HUDEP-2 (cell line): Measurements from ENCODE around the gene ADAMTS19.
A peak's percentile ranks its signal among the peaks of the same experiment; 100 is the strongest.

Experiments used
- DNase-seq, 76 experiments: peaks; one replicate each; lab custom pipeline; 2025; ENCODE audit not compliant: unreplicated experiment in 76 of 76; lab: John Stamatoyannopoulos, UW

ADAMTS19 gene

DNA sequence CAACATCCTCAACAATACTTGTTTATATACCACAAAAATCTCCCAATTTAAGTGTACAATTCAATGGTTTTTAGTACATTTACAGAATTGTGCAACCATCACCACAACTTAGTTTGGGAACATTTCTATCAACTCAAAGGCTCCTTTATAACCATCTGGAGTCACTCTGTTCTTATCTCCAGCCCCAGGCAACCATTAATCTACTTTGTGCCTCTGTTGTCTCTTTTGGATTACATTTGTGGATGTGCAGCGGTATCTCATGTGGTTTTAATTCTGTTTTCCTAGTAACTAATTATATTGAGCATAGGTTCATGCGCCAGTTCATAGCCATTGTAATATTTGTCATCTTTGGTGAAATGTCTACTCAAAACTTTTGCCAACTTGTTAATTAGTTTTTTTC lies 14.4 kb downstream of the ADAMTS19 start:
- DNase-seq, result peak in 41 of 76 experiments; percentile 0 to 77 (median 25)

DNA sequence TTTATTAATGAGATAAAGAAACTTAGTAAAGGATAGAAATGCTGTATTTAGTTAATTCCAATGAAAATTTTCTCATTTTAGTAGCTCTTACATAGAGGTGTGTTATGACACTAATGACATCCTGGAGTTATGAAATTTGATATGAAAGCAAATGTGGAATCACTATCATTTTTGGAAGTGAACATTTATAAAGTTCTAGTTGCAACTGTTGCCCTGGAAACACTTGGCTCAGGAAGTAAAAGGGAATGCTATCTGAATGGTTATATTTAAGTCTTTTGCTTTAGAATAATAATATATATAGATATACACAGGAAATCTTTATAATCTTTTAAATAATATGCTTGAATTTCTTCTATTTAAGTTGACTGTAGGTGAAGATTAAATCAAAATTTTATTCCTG lies 16.7 kb downstream of the ADAMTS19 start:
- no peak for DNase-seq

DNA sequence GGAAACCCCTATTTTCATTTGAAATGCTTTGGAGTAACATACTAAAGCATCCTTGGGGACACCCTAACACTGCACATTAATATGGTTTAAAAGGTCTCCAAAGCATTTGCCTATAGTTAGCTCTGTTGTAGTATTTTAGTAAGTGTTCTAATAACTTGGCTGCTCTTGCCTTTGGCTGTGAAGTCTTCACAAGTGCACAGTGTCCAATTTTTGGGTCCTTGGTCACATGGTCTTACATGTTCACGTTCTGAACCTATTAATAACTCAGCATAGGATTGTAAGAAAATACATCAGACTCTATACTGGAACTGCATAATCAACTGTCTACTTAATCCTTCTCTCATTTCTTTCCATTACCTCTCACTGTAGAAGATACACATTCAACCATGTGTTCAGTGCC lies 17.4 kb downstream of the ADAMTS19 start:
- DNase-seq, result no peak

DNA sequence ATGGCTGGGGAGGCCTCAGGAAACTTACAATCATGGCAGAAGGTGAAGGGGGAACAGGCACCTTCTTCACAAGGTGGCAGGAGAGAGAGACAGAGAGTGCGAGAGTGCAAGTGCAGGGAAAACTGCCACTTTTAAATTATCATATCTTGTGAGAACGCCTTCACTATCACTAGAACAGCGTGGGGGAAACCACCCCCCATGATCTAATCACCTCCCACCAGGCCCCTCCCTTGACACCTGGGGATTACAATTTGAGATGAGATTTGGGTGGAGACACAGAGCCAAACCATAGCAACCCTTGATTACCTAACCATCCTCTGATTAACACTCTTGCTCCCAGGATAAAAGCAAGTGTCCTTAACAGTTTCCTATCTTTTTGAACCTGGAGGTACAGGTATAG lies 21.1 kb downstream of the ADAMTS19 start:
- no peak for DNase-seq

DNA sequence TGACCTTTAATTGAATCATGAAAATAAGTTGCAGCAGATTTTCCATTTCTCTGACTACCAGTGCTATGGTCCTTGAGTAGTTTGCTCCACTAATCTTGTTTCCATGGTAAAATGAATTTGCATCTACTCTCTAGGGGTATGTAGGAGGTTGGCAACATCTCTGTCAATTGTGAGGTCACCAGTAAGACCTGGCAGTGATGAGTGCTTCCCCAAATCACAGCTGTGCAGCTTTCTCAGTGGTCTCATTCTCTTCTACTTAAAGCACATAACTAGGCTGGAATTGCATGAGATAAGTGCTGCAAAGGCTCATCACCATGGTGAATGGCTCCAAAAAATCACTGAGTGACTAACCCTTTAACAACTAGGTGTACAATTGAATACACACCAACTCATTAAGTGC lies 36.3 kb downstream of the ADAMTS19 start:
- no peak for DNase-seq

DNA sequence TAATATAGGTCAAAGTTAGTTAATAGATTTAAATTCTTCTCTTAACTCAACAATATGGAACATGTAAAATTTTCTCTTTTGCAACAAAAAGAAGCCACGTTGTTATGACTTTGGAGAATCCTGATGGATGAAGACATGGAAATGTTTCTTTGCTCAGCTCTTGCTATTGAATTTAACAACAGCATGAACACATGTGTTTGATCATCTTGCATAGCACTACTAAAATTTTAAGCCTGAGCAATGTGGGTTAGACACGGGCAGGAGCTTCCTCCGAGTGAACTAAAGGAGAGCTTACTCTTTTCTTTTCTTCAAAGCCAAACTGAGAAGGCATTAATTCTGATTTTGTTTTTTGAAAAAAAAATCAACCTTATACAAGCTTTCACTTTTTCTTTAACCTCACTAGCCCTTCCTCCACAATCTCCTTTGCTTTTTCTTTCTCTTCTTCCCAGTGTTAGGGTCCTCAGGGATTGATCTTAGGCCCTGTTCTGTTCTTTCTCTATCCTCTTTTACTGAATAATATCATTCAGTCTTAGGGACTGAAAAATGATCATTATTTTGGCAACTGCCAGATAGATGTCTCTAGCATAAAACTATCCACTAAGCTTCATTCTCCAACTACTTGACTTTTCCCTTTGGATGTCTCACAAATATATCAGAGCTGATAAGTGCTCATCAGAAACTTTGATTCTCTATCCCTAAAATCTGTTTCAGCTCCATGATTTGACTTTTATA lies 36.9 kb downstream of the ADAMTS19 start:
- DNase-seq, result no peak

DNA sequence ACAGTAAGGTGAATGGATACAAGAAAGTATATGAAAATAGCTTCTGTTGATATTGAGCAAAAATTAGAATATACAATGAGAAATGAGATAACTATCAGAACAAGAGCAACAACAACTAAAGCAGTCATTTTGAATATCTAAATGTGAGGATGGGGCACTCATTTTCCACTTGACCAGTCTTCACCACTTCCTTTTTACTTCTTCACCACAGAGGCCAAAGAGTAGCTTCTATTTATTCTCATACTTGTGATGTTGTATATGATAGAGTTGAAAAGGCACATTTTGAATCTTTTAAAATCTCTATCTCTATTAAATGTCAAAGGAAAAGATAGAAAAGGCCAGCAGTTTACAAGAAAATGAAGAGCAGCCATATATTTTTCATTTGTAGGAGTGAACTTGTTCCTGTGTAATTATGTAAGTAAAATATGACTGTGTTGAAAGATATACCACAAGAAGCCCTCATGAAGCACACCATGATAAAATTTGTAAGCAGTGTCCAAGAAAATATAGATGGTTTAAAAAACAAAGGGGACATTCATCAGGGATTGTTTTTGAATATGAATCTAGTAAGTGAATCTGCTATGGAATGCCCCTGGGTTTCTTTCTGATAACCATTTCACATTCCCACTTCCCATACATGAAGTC lies 39.2 kb downstream of the ADAMTS19 start:
- no peak for DNase-seq

DNA sequence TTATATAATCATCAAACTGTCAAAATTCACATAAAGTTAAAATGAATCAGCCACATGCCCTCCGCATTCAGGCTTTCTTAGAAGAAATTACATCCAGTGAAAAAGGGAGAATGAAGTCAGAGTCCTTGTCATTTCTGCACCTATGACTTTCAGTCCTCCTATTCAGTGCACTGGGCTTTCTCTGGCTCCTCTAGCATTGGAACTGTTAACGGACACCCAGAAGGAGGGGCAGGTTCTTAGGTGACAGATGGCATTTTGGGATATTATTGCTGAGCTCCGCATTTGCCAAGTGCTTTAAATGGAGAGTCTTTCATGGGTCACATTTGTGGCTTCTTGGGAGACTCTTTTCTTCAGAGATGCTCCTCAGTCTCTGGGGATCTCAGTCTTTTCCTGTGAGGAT lies 40.0 kb downstream of the ADAMTS19 start:
- no peak for DNase-seq

DNA sequence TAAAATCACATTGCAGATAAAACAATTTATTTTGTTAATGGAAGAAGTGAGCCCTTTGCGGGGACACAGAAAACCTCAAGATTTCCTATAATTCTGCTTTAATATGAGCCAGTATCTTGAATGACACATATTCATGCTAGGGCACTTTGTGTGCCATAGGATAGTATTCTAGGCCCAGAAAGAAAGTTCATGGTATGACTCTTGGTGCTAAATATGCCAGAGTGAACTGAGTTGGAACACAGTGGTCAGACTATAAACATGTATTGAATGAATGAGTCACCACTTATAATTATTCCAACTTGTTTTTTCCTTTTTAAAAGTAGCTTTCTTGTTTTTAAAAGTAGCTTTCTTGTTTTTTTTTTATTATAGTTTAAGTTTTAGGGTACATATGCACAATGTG lies 46.0 kb downstream of the ADAMTS19 start:
- no peak for DNase-seq

DNA sequence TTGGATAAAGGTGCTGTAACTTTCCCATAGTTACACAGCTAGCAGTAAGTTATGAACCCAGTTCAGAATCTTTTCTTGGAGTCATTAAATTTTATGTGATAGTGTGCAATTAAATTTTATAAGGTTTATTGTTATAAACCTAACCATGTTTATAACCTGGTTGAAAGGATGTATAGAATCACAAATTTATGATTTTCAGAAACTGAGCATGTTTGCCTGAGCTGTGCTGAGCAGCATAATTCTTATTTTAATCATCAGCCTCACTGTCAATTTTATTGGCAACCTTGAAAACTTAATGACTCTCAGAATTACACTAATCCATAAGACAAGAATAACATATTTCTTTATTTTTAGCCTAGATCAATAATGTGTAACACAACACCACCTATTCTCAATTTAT lies 46.9 kb downstream of the ADAMTS19 start:
- no peak for DNase-seq

DNA sequence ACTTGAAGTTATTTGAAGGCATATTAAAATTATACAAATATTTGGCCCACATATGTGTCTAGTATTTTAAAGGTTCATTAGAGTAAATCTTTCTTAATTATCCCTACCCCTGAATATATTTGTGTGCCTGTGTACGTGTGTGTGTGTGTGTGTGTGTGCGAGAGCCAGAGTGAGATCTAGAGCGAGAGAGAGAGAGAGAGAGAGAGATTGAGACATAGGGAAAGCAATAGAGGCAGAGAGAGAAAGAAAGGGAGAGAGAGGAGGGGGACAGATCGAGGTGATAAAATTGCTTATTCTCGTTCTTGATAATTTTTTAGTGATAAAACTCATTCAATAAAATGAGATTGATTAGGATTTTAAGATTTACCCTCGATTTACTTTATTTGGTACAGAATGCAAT lies 47.4 kb downstream of the ADAMTS19 start:
- no peak for DNase-seq

DNA sequence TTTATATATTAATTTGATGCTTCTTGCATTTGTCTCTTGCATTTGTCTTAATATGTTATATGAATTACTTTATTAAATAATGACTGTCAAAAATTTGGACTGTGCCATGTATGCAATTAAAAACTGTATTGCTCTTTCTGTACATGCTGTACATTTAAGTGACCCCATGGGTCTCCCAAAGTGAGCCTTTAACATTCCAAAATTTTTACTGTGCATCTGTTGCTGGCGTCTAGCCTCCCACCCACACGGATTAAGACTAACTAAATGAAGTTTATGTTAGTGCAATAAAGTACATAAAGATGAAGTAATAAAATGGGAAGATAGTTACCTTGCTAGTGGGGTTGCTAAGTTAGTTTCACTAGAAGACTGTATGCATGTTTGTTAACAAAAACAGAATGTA lies 48.5 kb downstream of the ADAMTS19 start:
- no peak for DNase-seq

DNA sequence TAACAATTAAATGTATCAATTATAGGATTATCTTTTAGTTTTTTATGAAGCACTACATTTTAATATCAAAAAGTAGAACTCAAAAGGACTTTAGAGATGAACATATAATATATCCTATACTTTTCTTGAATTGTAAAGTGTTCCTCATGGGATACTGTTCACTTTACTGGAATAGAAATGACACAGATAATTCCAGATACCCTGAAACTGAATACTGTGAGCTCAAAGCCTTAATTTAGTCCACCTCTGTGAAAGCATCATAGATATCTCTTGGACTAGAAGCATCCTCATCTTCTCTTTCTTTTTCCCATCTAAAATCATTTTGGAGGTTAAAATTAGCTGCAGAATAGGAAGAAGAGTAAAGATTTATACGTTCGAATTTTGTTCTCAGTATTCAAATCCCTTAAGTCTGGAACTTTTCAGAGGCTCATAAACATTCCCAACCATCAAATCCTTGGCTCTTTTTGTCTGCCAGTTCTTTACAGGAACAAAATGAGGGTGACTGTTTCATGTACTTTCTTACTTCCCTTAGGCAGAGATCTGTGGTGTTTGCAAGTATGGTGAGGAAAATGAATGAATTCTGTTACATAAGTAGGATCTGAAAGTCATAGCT lies 49.4 kb downstream of the ADAMTS19 start:
- DNase-seq, result no peak

DNA sequence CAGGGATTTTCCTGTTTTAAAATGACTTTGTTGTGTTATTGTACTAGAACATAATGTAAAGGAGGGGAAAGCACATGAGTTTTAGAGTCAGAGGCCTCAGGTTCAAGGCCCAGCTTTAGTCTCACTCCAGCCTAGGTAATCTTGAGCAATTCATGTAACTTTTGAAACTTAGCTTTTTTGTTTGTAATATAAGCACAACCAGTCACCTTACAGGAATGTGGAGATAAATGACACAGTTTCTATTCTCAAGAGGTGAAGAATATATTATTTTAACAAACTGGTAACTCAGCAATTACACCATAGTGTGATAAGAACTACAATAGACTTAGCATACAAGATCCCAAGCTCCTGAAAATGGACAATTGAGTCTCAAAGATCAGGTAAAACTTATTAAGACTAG lies 51.2 kb downstream of the ADAMTS19 start:
- DNase-seq, result no peak

DNA sequence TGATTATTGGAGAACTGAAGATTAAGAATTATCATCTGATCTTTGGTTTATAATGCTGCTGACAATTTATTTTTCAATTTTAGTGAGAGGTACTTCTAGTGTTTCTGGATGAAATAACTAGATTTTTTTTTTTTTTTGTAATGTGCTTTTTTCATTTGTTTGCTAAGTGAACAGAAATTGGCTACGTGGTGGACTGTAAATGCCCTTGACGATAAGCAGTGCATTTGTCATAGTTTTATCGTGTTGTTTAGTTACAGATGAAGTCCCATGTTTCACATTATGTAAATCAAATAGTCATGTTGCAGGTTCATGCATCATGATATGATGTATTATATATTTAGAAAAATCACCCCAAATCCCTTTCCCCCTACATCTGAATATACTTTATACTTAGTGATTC lies 81.0 kb downstream of the ADAMTS19 start:
- DNase-seq, result no peak

DNA sequence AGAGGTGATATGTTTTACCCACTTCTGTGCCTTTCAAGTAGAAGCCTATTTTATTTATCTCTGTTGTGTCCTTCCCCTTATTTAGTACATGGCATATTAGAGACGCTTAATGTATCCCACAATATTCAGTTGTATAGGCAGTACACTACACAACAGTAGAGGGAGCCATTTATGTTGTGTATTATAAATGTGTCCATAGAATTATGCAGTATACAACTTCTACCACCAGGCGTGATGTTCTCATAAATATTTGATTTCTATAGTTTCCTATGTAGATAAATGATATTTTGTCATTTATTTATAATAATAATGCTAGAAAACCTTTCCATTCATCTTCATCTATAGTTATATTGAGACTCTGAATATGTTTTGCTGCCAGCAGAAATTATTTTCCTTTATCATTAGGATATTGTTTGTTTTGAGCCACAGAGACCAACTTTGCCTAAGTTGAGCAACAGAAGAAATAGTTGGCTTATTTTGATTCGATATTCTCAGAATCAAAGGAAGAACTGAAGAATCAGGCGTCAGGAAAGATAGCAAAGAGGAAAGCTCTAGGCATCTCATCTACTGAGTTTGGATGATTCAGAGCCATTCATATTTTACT lies 81.7 kb downstream of the ADAMTS19 start:
- peak in 16 of 76 experiments; percentile 0 to 42 (median 7) for DNase-seq

DNA sequence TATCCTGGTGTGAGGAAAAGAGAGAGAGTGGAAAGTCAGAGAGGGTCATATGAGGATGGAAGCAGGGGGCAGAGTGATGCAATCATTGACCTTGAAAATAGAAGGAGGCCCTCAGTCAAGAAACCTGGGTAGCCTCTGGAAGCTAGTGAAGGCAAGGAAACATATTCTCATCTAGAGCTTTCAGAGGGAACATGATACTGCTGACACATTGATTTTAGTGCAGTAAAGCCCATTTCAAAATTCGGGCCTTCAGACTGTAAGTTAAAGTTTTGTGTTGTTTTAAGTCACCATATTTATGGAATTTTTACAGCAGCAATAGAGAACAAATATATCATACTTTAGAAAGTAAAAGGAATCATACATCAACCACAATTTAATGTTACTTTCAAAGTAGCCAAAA lies 87.0 kb downstream of the ADAMTS19 start:
- DNase-seq, result no peak

DNA sequence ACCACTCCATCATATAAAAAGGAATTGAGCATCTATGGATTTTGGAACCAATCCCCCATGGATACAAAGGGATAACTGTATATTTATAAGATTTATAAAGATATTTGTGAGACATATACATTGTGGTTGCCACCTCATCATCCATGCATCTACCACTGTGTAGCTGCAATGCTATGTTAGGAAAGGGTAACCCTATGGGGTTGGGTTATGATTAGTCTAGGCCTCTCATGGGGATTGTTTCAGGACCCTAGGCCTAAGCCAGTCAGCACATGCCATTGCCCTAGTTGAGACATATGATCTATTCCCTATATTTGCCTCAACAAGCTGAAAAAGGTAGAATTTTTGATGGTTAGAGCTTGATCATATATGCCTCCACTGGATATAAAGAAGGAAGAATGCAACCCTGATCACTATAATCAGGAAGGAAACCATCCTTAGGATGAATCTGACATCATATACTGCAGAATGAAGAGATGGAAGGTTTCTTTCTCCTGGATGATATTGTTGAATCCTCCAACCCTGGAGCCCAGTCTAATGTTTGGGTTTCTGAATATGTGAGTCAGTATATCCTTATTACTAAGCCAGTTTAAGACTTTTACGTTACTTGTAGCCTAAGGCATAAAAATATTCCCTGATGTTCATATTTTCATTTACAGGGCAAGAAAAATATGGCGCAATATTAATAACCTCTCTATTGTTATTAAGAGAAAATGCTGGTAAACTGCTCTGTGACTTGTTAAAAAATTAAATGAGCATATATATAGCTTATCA lies 94.2 kb downstream of the ADAMTS19 start:
- no peak for DNase-seq

DNA sequence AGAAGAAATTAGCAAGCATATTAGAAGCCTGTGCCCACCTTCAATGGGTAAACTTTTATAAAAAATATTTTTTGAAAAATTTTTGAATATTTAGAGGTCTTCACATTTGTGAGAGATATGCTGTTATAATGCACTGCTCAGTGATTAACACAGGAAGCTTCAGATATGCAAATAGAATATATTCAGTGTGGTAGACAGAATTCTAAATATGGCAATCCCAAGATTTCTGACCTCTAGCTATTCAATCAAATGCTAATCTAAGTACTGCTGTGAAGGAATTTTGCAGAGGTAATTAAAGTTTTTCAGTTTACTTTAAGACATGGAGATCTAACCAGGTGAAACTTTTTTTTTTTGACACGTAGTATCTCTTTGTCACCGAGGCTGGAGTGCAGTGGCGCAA lies 103.5 kb downstream of the ADAMTS19 start:
- DNase-seq, result no peak

DNA sequence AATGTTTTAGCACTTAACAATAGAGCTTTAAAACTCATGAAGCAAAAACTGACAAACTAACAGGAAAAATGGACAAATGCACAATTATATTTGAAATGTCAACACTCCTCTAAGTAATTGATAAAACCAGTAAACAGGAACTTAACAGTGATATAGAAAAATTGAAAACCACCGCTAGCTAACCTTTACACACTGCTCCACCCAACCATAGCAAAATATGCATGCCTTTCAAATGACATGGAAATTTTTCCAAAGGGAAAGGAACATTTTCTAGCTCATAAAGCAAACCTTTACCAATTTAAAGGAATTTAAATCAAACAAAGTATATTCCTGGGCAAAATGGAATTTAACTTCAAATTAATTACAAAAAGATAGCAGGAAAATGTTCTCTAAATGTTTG lies 109.2 kb downstream of the ADAMTS19 start:
- no peak for DNase-seq

DNA sequence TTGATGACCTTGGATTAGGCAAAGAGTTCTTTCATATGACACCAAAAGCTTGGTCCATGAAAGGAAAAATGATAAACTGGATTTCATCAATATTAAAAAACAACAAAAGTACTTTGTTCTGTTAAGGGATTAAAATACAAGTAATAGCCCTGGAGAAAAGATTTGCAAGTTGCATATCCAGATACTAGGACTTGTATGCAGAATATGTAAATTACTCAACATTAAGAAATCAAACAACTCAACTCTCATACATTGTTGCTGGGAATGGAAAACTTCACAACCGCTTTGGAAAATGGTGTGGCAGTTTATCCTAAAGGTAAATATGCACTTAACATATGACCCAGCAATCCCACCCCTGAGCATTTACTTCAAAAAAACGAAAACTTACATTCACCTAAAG lies 112.0 kb downstream of the ADAMTS19 start:
- DNase-seq, result no peak
